HG03060 (cell line): ENCODE measurements around the gene HIPK1.
A peak's percentile ranks its signal among the peaks of the same experiment; 100 is the strongest.

Experiments
- ATAC-seq: cut with Tn5 transposase; IDR thresholded peaks from one replicate; pipeline ENCODE4 v1.9.1; 2021; ENCODE audit warnings: low read depth, moderate number of reproducible peaks; ENCODE audit not compliant: unreplicated experiment

The HIPK1 gene

GRCh38 chr1:113912594-113913311, 16.4 kb upstream of the HIPK1 start:
- no peak for ATAC-seq

DNA sequence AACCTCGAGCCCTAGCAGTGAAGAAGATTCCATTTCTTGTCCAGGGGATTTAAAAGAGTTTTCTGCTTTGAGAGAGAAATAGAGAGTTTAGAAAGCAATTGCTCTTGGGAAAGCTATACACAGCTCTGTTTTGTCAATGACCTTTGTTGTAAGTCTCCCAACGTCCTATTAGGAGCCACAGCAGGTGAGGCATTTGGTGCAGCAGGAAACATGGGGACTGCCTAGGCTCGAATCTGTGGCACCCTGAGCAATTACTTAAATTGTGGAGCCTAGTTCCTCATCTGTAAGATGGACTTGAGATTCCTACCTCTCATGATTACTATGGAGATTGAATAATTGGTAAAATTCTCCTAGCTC, 15.8 kb upstream of the HIPK1 start:
- no peak for ATAC-seq

DNA sequence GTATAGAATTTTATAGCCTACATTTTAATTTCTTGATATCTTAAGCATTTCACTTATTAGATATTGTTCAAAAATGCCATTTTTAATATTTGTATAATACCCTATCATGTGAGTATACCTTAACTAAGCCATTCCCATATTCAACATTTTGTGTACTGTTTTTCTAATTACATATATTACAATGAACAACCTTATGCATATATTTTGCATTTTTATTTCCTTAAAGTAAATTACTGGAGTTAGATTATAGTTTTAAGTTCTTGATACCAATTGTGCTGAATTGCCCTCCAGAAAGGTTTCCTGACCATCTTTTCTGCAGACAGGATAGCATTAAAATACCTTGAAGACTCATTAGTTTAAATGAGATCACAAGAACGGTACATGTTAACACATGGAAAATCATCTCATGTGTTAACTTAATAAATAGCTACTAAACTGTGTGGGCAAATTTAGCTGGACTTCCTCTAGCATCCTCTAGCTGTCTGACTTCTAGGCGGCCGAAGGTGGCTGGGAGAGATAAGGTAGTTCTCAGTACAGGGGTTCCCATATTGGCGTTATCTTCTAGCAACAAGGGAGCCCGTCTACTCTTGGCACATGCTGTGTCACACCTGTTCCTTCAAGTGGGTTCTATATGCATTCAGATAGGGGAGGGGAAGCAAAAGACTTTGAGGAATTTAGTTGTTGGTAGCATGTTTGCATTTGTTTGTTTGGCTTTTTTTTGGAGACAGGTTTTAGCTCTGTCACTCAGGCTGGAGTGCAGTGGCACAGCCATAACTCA, 15.0 kb upstream of the HIPK1 start:
- no peak for ATAC-seq

- no peak for ATAC-seq
Observed at GRCh38 chr1:113916974-113917373, 12.2 kb upstream of the HIPK1 start.

DNA sequence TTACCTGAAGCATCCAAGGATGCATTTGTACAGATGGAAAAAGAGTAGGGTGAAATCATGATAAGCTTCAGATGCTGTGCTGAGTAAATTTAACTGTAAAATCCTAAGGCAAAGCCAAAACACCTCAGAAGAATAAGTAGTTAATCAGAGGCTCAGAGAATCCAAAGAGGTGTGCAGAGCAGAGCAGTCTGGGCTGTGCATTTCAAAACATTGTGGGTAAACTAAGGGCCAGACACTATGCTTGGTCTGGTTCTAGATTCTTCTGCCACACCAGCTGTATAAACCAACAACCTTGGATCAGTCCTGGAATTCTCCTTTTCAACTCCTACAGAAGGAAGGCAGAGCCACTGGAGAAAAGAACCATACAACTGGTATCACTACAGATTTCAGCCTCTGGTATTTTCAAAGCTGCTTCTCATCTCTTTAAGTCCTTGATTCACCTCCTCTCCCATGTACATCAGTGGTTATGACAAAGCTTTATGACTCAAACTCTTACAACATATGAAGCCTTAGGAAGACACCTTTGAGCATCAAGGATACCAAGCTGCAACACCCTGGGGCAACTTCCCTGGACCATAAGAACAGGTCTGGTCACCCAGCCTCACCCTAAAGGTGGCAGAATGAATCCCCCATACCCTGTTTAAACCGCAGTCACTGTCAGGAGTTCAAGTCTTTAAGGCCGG, 11.6 kb upstream of the HIPK1 start:
- no peak for ATAC-seq

GRCh38 chr1:113918243-113918642, 10.9 kb upstream of the HIPK1 start:
- ATAC-seq, result no peak

DNA sequence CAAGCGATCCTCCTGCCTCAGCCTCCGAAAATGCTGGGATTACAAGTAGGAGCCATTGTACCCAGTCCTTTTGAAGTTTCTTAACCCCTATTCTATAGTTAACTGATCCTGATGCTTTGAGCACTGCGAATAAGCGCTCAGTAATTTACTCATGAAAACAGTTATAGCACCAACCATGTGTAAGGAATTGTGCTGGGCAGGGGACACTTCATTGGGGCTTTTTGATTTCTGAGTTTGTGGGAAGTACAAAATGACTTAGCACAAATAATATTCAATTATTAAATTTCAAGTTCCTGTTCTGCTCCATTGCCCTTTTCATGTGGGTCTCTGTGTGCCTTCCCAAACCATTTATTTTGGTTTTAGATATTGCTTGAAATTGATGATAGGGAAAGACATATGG, 6.2 kb upstream of the HIPK1 start:
- no peak for ATAC-seq

GRCh38 chr1:113924473-113924872, 4.7 kb upstream of the HIPK1 start:
- no peak for ATAC-seq

GRCh38 chr1:113928187-113928930, 765 bp upstream of the HIPK1 start:
- ATAC-seq, result no peak

DNA sequence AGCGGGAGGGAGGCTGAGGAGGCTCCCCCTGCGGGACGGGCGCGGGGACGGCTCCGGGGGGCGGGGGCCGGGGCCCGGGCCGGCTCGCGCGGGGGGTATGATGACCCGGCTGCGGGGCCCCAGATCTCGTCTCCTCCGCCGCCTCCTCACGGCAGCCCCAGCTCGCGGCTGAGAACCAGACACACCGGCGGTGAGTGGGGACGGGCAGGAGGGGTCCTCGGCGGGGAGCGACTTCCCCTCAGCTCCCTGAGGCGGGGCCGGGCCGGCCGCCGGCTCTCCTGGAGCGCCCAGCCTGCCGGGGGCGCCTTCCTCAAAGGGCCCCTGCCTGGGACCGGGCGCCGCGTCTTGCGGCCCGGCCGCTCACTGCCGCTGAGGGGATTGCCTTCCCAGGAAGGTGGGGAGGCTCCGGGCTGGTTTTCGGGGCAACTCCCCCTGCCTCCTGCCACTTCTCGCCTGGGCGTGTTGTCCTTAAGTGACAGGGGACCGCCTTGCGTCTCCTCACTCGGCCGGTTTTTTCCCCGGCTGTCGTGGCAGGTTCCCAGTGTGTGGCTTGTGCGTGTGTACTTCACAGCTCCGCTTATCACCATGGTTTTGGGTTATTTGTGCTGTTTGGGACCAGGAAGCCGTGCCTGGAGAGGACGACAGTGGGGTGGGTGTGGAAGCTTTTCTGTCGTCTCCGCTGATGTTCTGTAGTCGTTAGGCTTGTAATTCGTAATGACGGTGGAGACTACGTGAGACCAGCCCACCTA, 800 bp downstream of the HIPK1 start:
- peak; percentile 8 for ATAC-seq

- peak; percentile 14 for ATAC-seq
Observed at GRCh38 chr1:113930499-113931161, 1.5 kb downstream of the HIPK1 start.

GRCh38 chr1:113931451-113931851, 2.3 kb downstream of the HIPK1 start:
- ATAC-seq, result no peak

DNA sequence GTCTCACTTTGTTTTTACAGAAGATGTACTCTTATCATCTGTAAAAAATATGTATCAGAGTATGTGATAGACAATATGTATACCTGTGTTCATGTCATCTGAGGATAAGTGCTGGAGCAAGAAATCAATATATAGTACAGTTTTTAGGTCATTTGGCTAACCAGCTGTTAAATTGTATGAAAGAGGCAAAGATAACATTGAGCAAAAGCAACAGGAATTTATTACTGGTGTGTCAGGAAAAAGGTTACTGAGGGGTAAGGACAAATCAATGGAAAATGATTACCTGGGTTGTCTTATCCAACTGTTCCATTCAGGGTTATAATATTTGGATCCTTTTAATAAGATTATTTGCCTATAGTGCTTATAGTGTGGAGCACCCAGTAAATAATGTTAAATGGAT, 4.9 kb downstream of the HIPK1 start:
- no peak for ATAC-seq

DNA sequence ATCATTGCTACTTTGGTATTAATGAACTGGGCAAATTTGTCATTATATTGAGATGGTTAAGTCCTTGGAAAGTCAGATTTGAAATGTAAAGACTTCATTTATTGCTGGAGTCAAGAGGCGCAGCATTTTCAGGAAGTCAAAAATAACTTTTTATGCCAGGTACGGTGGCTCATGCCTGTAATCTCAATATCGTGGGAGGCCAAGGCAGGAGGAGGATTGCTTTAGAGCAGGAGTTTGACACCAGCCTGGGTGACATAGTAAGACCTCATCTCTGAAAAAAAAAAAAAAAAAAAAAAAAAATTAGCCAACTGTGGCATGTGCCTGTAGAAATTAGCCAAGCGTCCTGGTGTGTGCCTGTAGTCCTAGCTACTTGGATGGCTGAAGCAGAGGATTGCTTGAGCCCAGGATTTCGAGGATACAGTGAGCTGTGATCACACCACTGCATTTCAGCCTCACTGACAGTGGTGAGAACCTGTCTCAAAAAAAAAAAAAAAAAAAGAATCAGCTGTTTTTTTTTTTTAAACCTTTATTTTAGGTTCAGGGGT, 5.5 kb downstream of the HIPK1 start:
- no peak for ATAC-seq

DNA sequence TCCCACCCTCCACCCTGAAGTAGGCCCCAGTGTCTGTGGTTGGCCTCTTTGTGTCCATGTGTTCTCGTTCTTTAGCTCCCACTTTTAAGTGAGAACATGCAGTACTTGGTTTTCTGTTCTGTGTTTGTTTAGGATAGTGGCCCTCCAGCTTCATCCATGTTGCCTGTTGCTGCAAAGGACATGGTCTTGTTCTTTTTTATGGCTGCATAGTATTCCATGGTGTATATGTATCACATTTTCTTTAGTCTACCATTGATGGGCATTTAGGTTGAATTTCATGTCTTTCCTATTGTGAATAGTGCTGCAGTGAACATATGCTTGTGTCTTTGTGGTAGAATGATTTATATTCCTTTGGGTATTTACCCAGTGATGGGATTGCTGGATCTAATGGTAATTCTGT, 6.1 kb downstream of the HIPK1 start:
- no peak for ATAC-seq

DNA sequence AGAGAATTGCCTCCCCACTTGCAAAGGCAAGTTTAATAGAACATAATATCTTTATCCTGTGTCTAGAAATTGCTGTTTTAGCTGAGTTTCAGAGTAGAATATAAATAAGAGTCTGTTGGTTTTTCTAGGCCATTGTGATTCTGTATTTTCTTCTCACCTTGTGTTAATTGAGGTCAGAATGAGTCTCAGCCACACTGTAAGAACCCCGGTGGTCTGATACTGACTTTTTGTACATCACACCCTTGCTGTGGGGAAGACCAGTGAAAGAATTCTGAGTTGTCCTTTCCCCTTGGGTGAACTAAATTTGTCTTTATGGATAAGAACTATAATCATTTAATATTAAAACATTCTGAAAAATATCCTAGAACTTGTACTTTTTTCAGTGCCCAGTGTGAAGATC, 6.8 kb downstream of the HIPK1 start:
- ATAC-seq, result no peak

DNA sequence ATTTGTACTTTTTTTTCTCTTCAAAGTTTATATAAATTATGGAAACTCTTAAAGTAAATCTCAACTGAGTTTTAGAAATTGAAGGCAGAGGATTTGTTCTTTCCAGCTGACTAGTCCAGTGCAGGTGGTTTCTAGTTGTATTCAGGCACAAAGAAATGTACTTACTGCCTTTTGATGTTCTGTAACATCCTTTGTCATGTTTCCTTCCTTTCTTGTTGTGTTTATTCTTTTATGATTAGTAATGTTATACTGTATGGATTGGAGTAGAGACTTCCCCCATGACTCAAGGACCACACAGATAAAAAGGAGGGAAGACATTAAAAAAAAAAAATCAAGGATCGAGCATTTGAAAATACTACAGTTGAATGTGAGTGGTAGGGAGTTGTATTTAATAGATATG, 8.0 kb downstream of the HIPK1 start:
- no peak for ATAC-seq

GRCh38 chr1:113938192-113938591, 9.1 kb downstream of the HIPK1 start:
- ATAC-seq, result no peak
